Activated T-helper 1 cell treated with anti-CD3 and anti-CD28 coated beads, Interleukin-2, amount 50 U/mL, for 16 hours (primary cell): ENCODE measurements around the gene MTCH2.
"Not testable (repeated sequence)": the region's sequence is repeated elsewhere in the genome, so short reads cannot be mapped to it uniquely, and the experiment has no call there.

ENCODE experiments used
- DNase-seq, 2 donors: peaks; one replicate each; pipeline ENCODE4 v3.0.0-alpha.2; 2020; ENCODE audit warnings: low read depth in 1 of 2, low spot score in 1 of 2

Gene MTCH2

DNA sequence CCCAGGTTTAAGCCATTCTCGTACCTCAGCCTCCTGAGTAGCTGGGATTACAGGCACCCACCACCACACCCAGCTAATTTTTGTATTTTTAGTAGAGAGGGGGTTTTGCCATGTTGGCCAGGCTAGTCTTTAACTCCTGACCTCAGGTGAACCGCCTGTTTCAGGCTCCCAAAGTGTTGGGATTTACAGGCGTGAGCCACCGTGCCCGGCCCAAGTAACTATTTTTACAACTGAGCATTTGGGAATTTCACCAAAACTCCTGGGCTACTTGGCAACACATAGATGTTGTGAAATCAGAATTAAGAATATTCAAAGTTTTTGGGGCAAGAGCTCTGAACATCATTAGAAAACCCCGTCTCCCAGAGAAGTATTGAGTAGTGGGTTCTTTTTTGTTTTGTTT is 1.9 kb downstream of the MTCH2 start:
- not testable (repeated sequence) for DNase-seq

DNA sequence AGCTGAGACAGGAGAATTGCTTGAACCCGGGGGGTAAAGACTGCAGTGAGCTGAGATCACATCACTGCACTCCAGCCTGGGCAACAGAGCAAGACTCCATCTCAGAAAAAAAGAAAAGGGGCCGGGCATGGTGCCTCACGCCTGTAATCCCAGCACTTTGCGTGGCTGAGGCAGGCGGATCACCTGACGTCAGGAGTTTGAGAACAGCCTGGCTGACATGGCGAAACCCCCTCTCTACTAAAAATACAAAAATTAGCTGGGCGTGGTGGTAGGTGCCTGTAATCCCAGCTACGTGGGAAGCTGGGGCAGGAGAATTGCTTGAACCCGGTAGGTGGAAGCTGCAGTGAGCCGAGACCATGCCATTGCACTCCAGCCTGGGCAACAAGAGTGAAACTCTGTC is 6.0 kb downstream of the MTCH2 start:
- not testable (repeated sequence) for DNase-seq

DNA sequence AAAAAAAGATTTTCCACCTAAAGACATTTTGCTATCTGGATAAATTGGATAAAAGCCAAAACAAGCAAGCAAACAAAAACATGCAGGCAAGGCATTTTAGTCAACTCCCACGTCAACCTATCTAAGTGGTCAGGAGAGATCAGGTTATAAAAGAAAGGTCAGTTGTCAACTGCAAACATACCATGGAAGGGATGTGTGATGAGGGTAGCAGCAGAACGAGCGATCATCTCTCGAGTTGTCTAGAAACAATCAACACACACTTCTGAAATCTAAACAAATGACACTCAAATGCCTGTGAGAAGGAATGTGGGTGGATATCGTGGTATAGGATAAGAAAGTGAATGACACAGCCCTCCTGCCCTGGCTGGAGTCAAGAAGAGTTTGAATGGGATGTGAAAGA is 10.9 kb downstream of the MTCH2 start:
- no peak for DNase-seq

DNA sequence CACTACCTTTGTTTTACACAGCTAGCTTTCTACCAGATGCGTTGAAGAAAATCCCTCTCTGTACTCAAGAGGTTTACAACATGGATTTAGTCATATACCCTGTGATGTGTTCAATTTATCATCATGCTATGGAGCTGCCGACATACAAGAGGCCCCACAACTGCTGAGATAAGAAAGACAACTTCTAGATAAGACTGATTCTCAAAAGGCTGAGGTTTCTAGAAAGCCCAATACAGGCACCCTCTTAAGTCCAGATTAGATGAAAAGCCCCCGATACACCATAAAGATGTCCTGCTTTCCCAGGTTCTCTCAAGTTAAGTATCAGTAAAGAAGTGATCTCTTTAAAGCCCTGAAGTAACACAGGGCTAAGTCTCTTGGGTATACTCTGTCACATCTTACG is 14.3 kb downstream of the MTCH2 start:
- DNase-seq, result no peak

DNA sequence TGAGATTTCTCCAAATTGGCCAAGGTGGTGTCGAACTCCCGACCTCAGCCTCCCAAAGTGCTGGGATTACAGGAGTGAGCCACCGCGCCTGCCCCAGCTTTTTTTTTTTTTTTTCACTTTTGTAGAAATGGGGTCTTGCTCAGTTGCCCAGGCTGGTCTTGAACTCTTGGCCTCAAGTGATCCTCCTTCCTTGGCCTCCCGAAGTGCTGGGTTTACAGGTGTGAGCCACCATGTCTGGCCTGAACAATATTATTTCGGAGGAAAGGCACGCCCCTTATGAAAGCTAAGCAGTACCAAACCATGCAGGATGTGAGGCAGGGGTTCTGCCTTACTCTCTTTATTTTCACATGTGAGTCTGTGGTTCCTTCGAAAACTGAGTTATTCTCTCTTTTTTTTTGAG is 16.1 kb downstream of the MTCH2 start:
- no peak for DNase-seq

DNA sequence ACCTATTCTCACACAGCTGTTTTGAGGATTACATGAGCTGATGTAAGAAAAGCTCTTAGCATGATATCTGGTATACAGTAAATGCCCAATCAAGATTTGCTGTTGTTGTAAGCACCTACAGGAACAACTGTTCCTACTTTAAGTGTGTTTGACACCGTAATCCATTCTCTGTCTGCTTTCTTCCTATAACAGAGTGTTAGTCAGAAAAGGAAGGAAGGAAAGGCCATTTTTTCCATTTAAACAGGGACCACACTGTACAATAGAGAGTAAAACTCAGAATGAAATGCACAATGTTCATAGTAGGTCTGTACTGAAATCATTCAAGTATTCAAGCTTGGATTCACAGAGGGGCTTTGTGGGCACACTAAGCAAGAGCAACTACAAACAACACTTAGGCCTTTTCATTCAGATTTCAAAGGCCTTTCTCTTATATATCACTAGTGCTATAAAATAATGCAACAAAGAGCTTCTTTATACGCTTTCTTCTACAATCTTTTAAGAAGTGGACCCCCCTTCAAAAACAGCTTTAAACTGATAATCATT is 21.5 kb downstream of the MTCH2 start:
- DNase-seq, result no peak

DNA sequence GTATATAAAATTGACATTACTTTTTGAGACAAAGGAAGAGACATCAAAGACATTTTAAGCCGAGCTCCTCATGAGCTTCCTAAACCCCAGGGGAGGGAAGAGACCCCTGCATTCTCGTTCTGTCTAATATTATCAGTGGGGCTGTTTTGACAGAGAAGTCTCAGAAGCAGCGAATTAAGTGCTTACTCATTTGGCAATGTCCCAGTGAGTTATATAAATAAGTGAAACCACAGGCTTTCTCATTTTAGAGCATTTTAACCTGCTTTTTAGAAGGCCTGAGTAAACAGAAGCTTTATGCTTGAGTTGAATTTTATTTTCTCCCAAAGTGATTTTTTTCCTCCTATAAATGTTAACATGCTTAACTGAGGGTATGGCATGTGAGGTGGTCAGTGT is 24.9 kb downstream of the MTCH2 start:
- no peak for DNase-seq

DNA sequence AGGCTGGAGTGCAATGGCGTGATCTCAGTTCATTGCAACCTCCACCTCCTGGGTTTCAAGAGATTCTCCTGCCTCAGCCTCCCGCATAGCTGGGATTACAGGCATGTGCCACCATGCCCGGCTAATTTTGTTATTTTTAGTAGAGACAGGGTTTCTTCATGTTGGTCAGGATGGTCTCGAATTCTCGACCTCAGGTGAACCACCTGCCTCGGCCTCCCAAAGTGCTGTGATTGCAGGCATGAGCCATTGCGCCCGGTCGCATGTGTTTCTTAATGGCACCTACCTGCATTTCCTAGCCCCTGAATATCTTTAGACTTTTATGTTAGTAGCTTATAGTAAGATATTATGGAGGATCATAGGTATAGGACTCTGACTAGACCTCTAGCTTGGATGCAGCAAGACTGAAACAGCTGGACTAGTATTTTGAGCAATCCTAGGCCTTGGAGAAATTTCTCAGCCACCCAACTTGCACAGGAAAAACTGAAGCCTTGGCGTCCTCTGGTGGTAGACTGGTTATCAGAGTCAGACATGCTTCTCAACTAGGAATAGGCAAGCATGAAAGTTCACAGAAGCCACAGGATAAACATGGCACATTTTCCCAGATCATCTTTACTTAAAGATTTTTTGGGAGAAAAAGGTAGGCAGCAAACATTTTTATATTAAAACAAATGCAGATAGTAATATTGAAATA is 25.5 kb downstream of the MTCH2 start:
- no peak for DNase-seq

DNA sequence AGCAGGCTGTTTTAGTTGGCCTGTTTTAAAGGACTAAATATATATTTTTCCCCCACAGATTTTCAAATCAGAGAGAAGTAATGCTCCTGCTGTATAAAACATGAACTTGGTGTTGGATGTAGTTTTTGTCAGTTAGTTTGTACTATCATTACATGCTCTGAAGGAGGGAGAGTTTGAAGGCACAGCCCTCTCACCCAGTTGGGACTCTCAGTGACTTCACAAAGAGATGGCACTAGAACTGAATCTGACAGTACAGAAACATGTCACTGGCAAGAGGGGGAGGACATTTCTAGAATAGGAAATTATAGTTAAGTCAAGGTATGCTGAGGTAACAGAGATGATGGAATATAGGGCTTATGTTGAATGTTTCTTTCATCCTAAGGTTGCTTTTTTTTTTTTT is 27.1 kb downstream of the MTCH2 start:
- DNase-seq, result no peak

DNA sequence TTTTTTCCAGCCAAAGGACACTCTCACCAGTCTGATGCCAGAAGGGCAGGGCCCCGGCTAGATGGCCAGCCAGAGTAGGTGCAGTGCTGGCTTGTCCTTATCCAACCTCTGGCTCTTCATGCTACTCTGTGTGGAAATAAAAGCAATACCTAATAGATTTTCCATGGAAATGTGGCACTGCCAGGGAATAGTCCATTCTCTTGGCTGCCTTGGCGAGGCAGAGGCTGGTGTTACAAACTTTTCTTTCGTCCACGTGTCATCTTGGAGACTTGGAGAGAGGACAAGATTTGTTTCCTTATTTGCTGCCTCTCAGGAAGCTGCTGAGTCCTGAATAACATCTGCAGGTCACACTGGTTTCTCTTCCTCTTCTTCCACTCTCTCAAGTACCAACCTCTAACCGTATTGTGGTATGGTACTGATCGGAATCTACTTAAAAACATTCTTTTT is 31.0 kb downstream of the MTCH2 start:
- DNase-seq, result no peak

DNA sequence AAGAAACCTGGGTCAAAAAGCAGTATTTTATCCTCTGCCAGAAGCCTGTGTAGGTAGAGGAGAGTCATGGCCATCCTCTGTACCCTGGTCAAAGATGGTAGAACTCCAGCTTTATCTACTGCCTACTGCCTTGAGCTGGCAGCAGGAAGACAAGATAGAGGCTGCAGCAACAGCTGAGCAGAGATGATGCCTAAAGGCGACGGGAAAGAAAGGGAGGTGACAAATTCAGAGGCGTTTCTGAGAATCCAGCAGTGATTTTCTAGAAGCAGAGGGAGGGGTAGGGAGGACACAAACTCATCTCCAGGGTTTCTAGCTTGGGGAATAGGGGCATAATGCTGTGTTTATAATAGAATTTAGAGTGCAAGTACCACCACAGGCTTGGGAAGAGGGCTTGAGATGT is 32.7 kb downstream of the MTCH2 start:
- no peak for DNase-seq

DNA sequence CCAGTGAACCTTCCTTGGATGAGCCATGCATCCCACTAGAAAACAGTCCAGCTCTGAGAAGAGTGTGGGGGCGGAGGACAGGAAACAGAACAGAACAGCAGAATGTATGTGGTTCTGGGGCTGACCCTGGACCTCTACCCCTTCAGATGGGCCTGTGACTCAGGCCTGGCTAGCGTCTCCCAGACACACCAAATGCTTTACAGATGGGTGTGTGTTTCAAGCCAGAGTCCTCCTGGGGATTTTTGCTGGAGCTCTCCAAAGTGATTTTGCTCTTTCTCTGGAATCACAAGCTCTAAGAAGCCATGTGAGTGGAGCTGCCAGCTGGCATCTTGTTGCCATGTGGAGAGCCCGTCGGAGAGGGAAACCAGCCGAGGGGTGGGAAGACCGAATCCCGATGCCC is 35.0 kb downstream of the MTCH2 start:
- no peak for DNase-seq

DNA sequence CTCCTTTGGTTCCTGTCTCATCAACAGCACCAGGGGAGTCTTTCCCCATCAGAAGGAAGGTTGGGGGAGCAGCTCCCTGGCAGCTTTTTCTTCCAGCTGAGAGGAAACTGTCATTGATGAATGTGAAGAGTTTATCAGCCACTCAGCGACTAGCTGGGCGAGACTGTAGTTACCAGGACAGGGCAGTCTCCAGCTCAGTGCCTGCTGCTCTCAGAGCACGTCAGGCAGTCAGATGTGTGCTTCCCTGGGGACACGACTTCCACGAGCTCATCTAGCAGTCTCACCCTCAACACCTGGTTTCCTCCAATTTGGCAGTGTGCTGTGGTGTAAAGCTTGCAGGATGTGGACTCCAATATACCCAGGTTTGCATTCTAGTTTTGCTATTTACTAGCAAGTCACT is 35.6 kb downstream of the MTCH2 start:
- DNase-seq, result no peak

DNA sequence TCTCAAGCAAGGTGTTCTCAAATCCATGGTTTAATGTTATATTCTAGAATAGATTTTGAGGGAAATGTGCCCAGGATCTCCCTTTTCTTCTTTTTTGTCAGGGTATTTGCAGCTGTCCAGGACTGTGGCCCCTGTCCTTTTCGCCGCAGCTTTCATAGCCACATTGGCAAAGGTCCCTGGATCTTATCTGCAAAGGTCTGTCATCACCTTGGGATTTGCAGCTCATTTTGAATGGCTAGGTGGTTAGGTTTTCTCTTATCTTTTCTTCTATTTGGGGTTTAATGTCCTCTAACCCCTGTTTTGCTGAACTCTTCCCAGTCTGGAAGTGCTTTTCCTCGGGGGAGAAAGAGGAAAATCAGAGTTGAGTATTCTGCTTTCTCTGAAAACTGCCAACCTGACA is 36.4 kb downstream of the MTCH2 start:
- DNase-seq, result no peak

DNA sequence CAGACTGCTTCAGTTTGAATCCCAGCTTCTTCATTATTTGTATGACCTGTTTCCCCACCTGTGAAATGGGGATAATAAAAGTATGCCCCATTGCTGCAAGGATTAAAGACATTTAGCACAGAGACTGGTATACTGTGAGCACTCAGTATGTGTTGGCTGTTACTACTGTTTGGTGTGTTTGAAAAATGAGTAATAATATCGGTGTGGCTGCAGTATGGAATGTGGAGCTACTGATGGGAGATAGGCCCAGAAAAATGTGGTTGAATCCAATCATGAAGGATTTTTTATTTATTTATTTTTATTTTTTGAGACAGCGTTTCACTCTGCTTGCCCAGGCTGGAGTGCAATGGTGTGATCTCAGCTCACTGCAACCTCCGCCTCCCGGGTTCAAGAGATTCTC is 39.1 kb downstream of the MTCH2 start:
- DNase-seq, result no peak

DNA sequence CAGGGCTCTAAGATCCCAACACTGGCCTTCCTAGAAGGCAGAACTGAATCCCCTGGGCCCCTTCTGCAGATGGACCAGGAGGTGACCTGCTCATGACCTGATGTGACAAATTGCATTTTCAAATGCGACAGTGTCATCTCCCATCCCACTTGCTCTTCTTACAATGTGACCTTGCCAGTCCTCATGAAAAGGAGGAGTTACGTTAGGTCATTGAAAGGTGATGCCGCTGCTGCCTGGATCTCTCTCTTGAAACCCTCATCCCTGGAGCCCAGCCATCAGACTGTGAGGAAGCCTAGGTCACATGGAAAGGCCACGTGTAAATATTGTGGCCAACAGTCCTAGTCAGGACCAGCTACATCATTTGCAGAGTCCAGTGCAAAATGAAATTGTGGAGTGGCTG is 42.5 kb downstream of the MTCH2 start:
- DNase-seq, result no peak

DNA sequence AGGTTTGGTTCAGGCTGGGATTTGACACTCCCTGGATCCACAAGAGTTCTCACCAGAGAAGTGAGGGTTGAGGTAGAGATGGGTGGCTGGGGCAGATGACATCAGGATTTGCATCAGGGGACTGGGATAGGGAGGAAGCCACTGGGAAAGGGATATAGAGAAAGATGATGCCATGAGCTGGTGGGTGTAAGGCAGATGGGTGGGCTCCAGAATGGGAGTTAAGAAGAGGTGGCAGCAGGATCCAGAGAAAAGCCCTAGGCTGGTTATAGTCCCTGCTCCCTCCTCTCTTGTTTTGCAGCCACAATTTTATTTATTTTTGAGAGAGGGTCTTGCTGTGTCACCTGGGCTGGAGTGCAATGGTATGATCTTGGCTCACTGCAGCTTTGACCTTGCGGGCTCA is 46.4 kb downstream of the MTCH2 start:
- no peak for DNase-seq

DNA sequence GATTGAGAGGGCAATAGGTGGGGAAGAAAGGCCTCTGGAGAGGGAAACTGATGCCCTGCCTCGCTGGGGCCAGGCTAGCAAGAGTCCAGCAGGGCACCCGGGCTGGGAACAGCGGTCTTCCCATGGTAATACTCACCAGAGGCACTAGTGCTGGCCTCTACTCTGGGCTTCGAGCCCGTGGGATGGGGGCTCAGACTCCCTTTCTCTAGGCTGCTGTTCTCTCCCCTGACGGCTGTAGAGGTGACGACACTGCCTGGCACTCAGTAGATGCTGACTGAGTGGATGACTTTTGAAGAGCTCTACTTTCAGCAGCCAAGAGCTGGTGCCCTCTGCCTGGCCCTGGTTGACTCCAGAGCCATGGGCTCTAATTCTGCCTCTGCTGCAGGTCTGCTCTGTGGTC is 47.3 kb downstream of the MTCH2 start:
- DNase-seq, result no peak

DNA sequence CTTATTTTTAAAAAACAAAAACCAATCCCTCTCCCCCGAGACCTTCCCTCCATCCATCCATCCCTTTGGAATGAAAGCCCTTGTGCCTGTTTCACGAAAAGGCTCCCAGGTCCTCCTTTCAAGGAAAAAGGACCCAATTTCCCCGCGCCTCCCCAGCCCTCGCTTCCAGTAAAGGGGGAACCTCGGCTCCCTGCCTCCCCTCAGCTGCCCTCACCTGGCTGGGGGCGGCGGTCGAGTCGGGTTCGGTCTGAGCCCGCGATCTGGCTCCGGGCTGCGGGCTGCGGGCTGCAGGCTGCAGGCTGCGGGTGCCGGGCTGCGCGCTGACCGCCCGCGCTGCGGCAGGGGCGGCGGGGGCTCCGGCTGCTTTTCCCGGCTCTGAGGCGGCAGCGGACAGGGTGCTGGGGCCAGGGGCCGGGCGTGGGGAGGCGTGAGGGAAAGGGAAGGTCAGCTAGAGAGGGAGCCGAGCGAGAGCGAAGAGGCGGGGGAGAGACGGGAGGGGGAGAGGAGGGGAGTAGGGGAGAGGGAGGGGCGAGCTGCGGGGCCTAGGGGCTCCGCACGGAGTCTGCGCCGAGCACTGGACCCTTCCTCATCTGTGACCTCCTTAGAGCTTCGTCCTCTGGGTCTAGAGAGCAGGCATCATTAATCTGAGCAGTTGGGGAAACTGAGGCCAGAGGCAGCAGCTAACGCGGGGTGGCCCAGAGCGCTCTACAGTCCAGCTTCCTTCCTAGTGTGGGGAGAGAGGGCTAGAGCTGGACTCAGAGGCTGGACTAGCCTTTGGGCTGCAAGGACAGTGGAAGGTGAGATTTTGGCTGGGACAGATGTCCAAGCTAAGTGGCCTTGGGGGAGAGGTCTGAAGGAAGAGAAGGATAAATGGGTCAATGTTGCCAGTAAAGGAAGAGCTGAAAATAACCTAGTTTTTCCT is 48.2 kb downstream of the MTCH2 start, which contains the start of gene C1QTNF4:
Gene C1QTNF4, minus strand, starts transcription at position 478 of the 922 bp plus-strand sequence. CDS start 3,601 bp downstream, outside the sequence.
- no peak for DNase-seq

DNA sequence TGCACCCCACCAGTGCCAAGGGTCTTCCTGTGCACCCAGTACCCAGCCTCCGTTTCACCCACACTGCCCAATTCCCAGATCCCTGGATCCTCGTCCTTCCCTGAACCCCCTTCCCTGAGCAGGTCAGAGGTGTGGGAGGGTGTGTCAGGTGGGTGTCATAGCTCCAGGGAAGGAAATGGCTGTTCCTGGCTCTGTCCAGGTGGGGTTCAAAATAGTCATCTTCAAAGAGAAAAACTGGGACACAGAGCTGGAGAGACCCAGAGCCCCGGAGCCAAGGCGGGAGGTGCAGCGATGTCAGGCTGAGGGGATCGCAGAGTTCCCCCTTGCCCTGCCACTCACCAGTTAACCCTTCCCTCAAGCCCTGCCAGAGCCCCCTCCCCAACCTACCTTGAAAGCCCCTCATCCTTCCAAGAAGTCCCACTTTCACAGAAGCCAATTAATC is 48.8 kb downstream of the MTCH2 start:
- DNase-seq, result no peak

DNA sequence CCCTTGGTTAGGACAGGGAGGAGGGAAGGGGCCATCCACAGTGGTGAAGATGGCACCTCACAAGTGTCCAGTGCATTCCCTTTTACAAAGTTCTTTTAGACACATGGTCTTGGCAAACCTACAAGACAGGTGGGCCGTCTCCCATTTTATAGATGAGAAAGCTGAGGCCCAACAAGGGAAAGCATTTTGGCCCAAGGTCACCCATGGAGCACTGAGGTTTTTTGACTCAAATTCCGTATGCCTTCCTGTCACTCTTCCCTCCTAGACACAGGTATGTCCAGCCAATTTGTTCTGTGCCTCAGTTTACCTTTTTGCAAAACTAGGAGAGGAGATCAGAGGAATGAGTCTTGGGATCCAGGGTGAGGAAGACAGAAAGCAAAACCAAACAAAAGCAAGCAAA is 49.4 kb downstream of the MTCH2 start:
- DNase-seq, result no peak

DNA sequence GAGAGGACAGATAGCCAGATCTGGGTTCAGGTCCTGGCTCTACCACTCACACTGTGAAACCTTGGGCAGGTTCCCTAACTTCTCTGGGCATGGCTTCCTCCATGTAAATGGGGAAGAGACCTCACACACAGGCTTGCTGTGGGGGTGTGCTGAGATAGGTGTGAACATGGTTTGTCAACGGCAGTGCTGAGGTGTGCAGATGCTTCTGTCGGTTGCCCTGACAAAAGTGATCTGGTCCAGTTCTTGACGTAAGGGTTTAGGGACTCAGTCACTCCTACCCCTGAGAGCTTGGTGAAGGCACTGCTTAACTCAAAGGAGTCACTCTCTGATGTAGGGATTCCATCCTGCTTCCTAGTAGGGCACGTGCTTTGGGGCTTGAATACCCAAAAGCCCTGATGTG is 50.1 kb downstream of the MTCH2 start:
- DNase-seq, result no peak
